ENCODE measurements around the gene TRAPPC3L.

TRAPPC3L gene

DNA sequence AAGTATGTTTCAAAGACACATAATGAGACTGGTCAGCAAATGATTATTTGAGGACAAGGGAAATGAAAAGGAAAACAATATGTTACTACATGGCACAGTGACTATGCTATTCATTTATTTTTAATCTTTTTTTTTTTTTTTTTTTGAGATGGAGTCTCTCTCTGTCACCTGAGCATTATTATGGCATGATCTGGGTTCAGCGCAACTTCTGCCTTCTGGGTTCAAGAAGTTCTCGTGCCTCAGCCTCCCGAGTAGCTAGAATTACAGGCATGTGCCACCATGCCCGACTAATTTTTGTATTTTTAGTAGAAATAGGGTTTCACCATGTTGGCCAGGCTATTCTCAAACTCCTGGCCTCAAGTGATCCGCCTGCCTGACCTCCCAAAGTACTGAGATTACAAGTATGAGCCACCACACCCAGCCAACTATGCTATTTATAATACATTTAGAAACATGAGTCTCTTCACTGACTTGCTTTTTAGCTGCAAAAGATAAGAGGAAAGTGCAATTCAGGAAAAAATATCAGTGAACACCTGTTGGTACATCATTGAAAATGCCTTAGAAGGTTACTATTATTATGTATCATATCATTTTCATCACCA lies 11.4 kb upstream of the TRAPPC3L start:
- DNase-seq = no peak

DNA sequence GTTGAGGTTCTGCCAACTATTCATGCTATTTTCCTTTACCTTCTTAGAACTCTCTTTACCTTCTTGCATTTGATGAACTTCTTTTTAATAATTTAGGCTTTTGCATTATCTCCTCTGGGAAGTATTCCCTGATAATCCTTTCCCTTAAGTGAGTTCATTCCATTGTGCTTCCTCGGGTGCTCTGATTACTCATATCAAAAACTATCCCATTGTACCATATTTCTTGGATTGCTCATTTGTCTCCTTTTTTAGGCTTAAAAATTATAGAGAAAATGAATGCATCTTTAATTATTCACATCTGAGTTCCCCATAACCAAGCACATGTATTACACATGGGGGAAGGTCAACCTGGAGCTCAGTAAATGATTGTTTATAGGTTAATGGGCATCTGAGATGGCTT lies 10.6 kb upstream of the TRAPPC3L start:
- DNase-seq = no peak

DNA sequence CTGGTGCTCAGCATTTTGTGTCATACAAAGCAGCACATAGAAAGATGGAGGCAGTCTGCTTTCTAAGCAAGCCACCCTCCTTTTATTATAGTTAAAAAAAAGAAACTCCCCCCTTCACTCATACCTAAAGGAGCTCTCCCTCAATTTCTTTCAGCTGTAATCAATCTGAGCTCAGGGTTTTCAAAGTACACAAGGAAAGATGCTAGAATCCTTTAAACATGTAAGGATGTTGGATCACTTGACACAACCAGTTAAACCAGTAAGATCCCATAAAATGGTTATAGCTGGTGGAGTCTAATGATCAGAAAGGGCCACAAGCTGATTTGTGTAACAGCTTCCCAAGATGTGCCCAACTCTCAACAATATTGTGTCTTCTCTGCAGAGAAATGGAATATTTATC lies 8.0 kb upstream of the TRAPPC3L start, which contains the start of gene CALHM4:
TSS of gene CALHM4 (plus strand) at position 301 of the 400 bp plus-strand sequence. CDS start at position 344, 43 bp downstream.
- no peak for DNase-seq

DNA sequence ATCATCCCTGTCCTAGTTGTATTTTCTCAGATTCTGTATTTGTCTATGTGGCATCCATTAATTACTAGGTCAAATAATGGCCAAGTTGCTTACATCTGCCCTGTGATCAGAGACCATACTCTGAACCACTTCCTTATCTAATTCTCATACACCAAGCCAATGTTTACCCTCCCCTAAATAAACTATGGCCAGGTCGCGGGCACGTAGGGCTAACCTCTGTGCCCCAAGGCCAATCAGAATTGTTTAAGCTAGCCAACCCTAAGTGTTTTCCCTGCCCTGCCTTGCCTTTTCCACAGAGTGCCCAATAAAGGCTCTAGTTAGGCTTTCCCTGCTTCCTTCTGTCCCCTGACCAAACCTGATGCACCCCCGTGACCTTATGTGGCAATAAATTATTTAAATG lies 5.3 kb upstream of the TRAPPC3L start:
- DNase-seq = no peak

DNA sequence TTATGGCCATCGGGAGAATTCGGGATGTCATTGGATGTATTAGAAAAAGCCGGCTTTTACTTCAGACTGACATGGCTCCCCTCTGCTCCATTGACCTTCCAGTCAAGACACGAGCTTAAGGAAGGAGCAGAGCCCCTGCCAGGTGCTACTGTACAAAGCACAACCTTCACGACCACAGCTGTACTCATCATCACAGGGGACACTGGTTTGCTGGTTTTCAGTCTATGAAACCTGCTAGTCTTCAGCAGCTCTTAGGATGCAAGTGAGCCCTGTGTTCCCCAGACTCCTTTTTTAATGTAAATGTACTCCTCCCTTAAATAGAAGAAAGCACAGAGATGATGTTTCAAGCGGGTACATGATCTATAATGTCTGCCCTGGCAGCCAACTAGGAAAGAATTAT lies 1.9 kb upstream of the TRAPPC3L start:
- no peak for DNase-seq

DNA sequence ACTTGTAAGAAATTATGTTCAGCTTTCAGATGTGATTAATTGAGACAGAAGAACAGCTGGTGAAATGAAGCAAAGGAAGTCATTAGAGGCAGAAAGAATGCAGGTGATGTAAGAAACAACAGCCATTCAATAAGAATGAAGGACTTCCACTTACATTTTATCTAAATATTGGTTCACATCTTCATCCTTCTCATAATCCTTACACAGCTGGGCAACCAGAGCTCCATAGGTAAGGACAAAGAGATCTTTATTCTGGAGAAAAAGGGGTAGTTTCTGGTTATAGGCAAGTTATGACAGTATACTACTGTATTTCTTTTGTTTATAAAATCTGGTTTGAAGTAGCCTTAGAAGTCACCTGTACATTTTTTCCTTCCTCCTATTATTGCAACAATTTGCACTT lies 2.3 kb downstream of the TRAPPC3L start:
- DNase-seq = no peak

DNA sequence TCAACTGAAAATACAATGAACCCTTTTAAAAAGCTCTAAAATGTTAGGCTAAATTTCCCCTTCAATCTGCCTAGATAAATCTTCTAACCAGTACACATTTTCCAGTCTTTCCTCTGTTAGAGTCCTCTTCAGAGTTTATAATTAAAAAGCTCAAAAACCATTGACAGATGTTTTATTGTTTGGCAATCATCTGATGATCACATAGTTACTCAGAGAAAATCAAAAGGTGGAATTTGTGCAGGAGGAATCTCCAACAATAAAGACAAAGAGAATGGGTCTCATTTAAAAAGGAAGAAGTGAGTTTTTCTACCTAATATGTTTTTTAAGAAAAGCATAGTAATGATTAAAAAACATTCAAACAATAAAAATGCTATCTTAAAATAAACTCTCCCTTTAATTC lies 3.1 kb downstream of the TRAPPC3L start:
- DNase-seq = no peak

DNA sequence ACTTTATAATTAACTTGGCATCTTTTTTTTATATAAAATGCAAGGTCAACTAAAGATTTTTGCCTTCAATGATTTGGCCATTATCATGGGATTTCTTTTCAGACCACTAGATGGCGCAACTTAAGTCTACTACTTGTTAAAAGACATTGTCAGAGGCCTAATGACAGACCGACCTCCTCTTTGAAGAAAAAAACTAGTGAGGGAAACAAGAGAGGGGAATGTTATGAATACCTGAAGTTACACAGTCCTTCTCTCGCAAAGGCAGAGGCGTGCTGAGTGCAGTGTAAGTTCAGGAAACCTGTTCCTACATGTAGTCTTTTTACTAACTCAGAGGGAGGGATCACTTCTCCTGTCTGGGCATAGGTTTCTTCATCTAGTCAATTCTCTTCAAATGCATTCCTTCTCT lies 9.3 kb downstream of the TRAPPC3L start:
- DNase-seq = peak in 1 of 14 donors; percentile 16

DNA sequence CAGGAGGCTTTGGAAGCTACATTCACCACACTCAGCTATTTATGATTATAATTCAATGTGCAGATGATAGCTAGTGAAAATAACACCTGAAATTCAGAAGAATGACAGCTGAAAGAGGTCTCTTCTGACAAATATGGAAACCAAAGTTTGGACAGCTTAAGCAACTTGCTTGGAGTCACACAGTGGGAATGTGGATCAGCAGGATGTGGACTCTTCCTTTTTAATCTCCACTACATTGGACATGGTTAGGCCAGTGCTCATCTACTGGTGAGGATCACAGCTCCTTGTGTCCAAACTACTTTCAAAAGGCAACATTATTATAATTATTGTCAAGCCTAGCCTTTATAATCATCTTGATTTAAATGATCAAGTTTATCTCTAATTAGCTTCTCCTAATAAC lies 10.4 kb downstream of the TRAPPC3L start:
- DNase-seq = no peak

DNA sequence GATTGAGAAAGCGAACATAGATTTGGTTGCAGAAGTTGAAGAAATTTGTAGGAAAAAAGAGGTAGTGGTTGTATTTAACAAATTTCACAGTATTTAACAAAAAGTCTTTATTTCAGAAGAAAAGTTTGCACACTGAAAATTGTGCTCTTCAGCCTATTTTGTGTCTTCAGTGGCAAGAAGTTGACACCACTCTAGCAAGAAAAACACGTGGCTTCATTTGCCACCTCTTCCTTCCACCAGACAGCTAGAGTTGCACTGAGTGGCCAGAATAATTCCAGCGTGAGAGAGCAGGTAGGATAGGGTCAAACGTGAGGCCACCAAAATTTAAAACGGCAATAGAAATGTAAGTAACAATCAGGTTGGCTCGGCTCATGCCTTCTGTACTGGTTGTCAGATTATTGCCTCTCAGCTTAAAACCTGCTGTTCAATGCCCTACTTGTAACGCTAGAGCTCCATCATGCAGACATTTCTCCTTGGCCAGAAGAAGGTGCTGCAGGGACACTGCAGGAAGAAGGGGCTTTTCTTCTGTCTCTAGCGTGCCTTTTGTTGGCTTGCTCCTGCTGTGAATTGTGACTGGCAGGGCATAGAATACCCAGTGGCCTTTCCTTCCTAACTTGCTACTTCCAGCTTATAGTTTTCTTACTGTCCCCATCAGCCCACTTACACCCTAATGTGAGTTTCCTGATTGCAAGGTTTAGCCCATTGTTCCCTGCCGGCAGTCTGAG lies 12.1 kb downstream of the TRAPPC3L start:
- peak in 1 of 14 donors; percentile 4 for DNase-seq

DNA sequence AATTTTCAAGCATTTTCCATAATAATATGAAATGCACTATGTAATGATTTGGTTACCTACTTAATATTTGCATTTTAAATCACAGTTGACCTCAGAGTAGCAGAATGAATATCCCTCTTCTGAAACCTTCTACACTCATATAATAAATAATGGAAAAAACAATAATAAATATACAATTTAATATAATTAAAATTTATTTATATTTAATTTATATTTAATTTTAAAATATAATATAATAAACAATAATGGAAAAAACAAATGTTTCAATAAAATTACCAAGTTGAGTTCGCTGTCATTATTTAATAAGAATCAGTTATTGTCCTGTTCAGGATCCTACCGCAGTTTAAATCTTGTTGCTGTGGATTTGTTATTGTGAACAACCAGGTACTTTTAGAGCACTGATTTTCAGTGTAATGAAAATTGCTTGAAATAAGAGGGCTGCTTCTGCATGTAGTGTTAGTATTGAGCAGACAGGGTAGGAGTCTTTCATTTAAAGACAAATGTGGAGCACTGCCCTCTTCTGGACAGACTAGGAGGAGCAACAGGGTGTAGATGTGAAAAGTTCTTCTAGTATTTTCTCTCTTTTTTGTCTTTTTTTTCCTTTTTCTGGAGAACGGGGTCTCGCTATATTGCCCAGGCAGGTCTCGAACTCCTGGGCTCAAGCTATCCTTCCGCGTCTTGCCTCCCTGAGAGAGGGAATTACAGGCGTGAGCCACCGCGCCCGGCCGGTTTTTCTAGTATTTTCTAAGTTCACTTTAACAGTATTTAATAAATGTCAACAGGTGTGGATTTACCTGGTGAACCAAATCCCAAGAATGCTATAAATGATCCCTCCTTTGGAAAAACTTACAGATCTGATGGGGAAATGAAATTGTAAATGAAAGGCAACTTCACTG lies 13.6 kb downstream of the TRAPPC3L start:
- DNase-seq = peak in 3 of 14 donors; percentile 1 to 23 (median 1)

DNA sequence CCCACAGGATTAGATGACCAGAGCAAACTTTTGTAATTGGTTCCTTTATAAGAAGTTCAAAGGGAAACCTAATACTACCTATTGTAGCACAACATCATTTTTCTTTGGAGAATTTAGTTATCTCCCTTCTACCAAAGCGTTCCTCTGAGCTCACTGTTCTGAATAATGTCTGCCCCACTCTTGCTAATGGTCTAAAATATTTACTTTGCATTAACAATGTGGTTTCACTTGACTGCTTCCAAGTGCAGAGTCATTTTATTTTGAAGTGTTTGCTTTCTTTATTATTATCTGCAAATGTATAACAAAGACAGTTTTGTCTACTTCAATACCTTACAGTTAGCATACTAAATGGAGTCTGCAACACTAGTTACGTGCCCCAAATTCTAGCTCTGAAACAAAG lies 15.0 kb downstream of the TRAPPC3L start:
- DNase-seq = no peak

DNA sequence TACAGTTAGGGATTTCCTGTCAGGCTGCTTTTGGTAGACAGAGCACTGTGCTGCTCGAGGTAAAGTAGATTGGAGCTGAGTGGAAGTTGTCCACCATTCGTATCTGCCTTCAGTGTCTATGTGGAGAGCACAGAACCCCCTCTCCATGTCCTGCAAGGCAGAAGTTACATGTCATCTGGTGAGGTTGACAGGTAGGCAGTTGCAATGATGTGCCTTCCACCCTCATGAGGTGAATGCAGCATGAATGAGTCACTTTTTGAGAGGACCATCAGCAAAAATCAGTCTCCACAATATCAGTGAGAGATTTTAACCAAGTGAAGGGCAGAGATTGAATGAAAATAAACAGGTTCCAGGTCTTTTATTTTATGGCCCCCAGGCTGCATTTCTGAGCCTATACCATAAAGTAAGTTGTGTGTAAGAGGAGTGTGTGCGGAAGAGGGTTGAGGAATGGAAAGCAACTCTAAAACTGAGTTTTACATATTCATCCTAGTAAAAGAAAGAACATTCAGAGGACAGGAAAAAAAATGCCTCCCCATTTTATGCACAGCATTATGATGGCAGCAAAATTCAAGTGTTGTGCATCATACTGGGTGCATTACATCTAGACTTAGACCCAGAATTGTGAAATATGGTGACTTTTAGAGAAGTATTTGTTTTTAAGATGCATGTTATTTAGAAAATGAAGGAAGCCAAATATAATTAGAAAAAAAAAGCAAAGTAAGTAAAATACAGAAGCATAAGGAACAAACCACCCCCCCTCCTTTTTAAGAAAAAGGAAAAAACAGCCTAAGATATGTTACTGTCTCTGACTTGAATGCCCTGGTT lies 15.8 kb downstream of the TRAPPC3L start:
- DNase-seq = no peak

DNA sequence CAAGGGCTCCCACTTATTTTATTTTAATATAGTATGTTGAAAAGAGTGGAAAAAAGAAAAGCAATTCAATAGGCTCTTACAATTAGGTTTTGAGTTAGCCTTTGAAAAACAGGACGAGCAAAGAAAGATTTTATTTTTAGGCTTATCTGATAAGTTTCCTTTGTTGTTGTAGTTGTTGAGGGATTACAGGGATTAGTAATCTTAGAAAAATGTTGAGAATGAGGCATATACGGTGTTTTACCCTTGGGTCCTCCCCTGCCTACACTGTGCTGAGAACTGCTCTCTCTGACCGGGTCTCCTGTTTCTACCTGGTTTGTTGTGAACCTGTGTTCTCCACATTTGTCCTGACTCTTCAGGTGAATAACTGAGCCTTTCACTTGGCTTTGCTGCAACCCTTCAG lies 16.7 kb downstream of the TRAPPC3L start:
- DNase-seq = no peak

DNA sequence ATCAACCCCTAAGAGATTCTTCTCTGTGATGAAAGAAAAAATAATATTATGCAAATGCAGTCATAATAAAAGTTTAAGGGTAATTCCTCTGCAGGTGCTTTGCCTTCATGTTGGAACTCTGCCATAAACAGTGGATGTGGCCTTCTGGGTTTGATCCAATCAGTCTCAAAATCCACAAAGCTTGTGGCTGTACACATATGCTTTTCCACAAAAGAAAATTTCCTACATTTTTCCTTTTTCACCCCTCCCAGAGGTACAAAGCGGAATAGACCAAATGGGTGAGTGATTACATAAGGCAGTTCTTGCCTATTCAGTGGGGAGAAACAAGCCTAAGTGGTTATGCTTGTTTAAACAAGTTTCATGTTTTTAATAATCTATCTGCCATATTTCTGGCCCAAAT lies 17.4 kb downstream of the TRAPPC3L start:
- DNase-seq = no peak

DNA sequence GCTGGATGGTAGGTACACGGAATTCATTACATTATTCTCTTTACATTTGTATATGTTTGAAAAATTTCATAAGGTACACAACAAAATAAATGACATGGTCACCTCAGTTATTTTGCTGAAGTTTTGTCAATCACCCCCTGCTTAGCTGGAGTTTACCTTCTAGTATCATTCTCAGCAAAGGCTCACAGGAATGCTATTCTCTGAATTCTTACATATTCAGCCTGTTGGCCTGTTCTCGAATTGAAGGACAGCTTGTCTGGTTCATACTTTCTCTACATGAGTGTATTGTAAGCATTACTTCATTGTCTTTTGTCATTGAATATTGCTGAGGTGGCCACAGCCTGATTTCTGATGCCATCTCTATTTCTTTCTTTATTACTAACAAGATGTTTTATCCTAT lies 21.2 kb downstream of the TRAPPC3L start:
- DNase-seq = no peak

DNA sequence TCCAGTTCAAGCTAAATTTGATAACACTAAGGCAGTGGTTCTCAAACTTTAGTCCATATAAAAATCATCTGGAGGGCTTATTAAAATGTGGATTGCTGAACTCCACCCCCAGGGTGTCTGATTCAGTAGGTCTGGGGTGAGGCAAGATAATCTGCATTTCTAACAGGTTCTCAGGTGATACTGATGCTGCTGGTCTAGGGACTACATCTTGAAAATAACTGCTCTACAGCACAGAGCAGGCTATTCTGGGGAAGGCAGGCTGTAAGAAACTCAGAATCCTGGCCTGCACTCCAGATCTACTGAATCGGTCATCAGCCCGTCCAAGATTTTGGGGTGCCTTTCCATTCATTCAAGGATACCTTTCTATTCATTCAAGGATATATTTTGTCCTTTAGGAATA lies 22.6 kb downstream of the TRAPPC3L start:
- no peak for DNase-seq

DNA sequence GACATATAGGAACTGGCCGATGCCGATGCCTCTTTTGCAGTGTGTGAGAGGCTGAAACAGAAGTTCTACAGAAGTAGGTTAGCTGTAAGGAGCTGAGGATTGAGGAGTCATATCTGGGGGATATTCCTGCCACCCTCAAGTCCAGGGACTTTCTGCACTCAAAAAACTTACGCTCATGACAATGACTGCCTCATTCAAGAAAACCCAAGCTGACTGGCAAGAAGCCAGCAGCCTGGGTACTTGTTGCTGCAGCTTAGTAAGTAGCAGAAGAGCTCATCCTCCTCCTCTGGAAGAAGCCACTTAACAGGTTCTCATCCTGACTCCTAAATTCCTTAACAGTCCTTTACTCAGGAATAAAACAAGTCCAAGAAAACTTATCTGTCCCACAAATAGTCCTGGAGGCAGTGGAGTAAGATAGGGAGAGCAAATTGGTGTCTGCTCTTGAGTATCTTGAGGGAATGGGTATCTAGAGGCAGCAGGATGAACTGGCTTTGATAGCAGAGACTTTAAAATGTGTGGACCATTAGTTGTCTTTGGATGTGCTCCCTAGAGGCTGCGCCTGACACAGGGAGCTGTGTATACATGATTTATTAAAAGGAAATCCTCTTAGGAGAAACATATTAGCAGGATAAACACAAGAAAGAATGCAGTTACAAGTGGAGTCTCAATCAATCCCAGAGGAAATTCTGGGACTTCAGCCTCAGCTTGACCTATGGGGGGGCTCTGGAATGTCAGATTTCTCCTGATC lies 26.7 kb downstream of the TRAPPC3L start:
- no peak for DNase-seq

DNA sequence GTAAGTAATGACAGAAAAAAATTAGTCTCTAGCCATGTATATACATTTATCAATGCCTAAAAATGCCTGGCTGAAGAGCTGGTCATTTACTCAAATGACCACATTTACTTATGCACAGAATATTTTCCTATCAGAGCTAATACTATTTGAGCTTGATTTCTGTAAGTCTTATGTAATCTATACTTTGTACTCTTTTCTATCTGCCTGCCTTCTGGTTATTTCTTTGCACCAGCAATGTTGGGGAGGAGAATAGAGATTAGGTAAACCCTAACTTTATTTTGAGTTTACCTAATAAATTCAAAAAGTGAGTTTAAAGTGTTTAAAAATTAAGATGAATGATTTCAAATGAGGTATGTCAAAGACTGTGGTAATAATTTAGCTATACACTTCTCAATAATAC lies 30.3 kb downstream of the TRAPPC3L start:
- no peak for DNase-seq

DNA sequence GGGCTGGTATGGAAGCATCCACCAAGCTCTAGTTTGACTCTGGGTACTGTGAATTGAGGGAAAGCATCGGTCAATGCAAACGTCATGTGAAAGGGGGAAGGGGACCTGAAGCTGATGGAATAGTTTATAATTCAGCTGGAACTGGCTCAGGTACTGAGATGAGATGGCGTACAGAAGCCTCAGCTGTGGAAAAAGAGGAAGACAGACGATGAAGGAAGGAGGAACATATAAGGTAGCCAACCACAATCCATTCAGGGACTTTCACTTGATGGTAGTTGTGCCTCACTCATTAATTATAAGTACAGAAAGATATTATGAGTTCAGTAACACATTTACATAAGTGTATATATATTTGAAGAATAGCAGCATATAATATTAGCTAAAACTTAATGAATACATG lies 31.4 kb downstream of the TRAPPC3L start:
- no peak for DNase-seq

DNA sequence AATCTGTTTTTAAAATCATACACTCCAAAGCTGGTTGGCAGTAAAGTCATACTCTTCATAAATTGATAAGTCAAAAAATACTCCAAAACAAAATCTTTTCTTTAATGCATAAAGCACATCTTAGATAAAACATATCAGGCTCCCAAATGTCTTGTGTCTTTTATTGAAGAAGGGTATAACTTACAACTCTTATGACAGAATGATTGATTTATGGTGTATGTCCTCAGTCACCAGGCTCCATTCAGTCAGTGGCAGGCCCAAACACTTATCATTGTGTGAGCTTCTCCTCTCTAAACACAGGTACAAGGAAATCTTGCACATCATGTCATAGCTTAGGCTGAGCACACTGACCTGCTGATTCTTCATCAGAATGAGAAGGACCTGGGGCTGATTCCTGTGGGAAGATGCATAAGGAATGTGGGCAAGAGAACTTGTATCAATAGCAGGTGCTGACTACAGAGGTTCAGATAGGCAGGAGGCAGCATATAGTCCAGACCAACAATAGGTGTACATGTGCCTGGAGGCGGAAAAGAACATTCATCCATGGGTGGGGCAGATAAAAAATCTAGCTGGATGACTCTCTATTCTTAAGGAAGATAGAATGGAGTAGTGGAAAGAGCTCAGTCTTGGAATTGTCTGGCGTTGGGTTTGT lies 32.1 kb downstream of the TRAPPC3L start:
- no peak for DNase-seq

Measured in C1 segment of cervical spinal cord (tissue), 14 donors.